K562 (cell line): ENCODE data around the gene ZNF48. TPM values are rescaled to one million over a fixed set of nuclear protein-coding genes. Genes with fewer than 3 reads are reported as not detected.

Source experiments
- AFF1 ChIP-seq, 2 experiments: fragments of 450-650 bp; IDR thresholded peaks; 2 replicates each; pipeline ENCODE4 v1.6.1; 2018; ENCODE audit warnings: mild to moderate bottlenecking in 2 of 2, low read depth in 1 of 2; ENCODE audit not compliant: partially characterized antibody in 2 of 2
- BCOR ChIP-seq: fragments of 450-650 bp; IDR thresholded peaks from 2 replicates; pipeline ENCODE4 v1.6.1; 2016
- BRD4 ChIP-seq: fragments of 200-600 bp; sonication (generic); IDR thresholded peaks from 2 replicates; pipeline ENCODE4 v1.6.1; 2017; ENCODE audit warnings: inconsistent platforms
- CXXC5 ChIP-seq: fragments of 250-450 bp; sonication (Bioruptor Pico); IDR thresholded peaks from 2 replicates; pipeline ENCODE4 v1.8.0; 2022; ENCODE audit warnings: inconsistent platforms, mild to moderate bottlenecking, moderate library complexity
- ELF1 ChIP-seq: fragments of 200-800 bp; sonication (Bioruptor generic); IDR thresholded peaks from 2 replicates; pipeline ENCODE4 v1.6.1; 2016; ENCODE audit warnings: missing genetic modification characterization, missing compliant biosample characterization
- FOXA1 ChIP-seq: fragments of 450-650 bp; IDR thresholded peaks from 2 replicates; pipeline ENCODE4 v1.6.1; 2016; ENCODE audit warnings: mild to moderate bottlenecking, borderline replicate concordance
- GABPB1 ChIP-seq: sonication (generic); formaldehyde crosslinking; IDR thresholded peaks from 2 replicates; pipeline ENCODE4 v1.8.0; 2022; ENCODE audit warnings: mild to moderate bottlenecking, missing genetic modification reagents
- GTF2F1 ChIP-seq: IDR thresholded peaks from 2 replicates; pipeline ENCODE4 v1.6.1; 2011; ENCODE audit warnings: low read depth, low read length, improper control_type of control experiment
- HNRNPLL ChIP-seq: fragments of 200-400 bp; formaldehyde crosslinking; IDR thresholded peaks from 2 replicates; pipeline ENCODE4 v1.6.1; 2017; ENCODE audit warnings: low read length, low read depth, mild to moderate bottlenecking; ENCODE audit not compliant: poor library complexity, severe bottlenecking
- PHF21A ChIP-seq: fragments of 450-650 bp; IDR thresholded peaks from 2 replicates; pipeline ENCODE4 v1.6.1; 2017; ENCODE audit warnings: low read depth, borderline replicate concordance
- PTBP1 ChIP-seq: fragments of 200-400 bp; formaldehyde crosslinking; IDR thresholded peaks from 2 replicates; pipeline ENCODE4 v1.6.1; 2017; ENCODE audit warnings: low read depth, low read length
- RBM39 ChIP-seq: fragments of 200-400 bp; formaldehyde crosslinking; optimal IDR thresholded peaks from 2 replicates; pipeline ENCODE3; 2018; ENCODE audit warnings: low read depth, low read length
- SRF ChIP-seq, 2 experiments: fragments of 250-450, 450-650 bp in 1 of 2; sonication (Bioruptor Pico) in 1 of 2; sonication (generic) in 1 of 2; formaldehyde crosslinking; IDR thresholded peaks; 2 replicates each; pipeline versions ENCODE4 v1.5.0 to v1.5.1; 2020 to 2022; ENCODE audit warnings: mild to moderate bottlenecking in 1 of 2, missing genetic modification reagents in 1 of 2
- TCF15 ChIP-seq: fragments of 250-450 bp; sonication (Bioruptor Pico); IDR thresholded peaks from 2 replicates; pipeline ENCODE4 v1.8.0; 2022; ENCODE audit warnings: moderate library complexity, mild to moderate bottlenecking, inconsistent platforms
- U2AF2 ChIP-seq: fragments of 200-400 bp; formaldehyde crosslinking; optimal IDR thresholded peaks from 2 replicates; pipeline ENCODE3; 2017; ENCODE audit warnings: low read depth, mild to moderate bottlenecking, low read length
- ZBTB17 ChIP-seq: fragments of 450-650 bp; formaldehyde crosslinking; IDR thresholded peaks from 2 replicates; pipeline ENCODE4 v1.4.0; 2020; ENCODE audit warnings: mild to moderate bottlenecking
- ZNF224 ChIP-seq: sonication (generic); formaldehyde crosslinking; IDR thresholded peaks from 2 replicates; pipeline ENCODE4 v1.8.0; 2022; ENCODE audit warnings: mild to moderate bottlenecking, missing genetic modification reagents
- ZNF311 ChIP-seq: fragments of 250-450 bp; sonication (Bioruptor Pico); IDR thresholded peaks from 2 replicates; pipeline ENCODE4 v1.4.0; 2020; ENCODE audit warnings: mild to moderate bottlenecking, moderate library complexity
- ZNF512 ChIP-seq: IDR thresholded peaks from 2 replicates; pipeline ENCODE4 v1.6.1; 2016; ENCODE audit warnings: missing genetic modification characterization, missing compliant biosample characterization
- ZNF586 ChIP-seq: fragments of 450-650 bp; formaldehyde crosslinking; conservative IDR thresholded peaks from 2 replicates; pipeline ENCODE4 v1.4.0; 2020; ENCODE audit warnings: mild to moderate bottlenecking, moderate library complexity
- polyA plus RNA-seq, 8 experiments: library from polyadenylated mRNA; depleted of rRNA in 4 of 8; stranded (reverse) in 5 of 8; unstranded in 3 of 8; fragments of >200 nt; fragmentation: Nextera tagmentation in 2 of 8; fragmentation: Illumina TruSeq in 1 of 8; extraction: Ambion mirVana in 2 of 8; extraction: Trizol in 1 of 8; gene quantifications; 2 replicates each; pipeline versions ENCODE4 v1.2.1 to v1.2.3, GENCODE V29; 2011 to 2014; ENCODE audit warnings: inconsistent platforms in 1 of 8, missing spikeins in 1 of 8
- total RNA-seq, 7 experiments: library from RNA; depleted of rRNA in 6 of 7; stranded (reverse); fragments of >200 nt in 6 of 7; fragmentation: Illumina TruSeq in 2 of 7; extraction: Trizol in 2 of 7; gene quantifications; 2 replicates each; pipeline versions ENCODE4 v1.2.1 to v1.2.3, GENCODE V29; 2011 to 2021; ENCODE audit warnings: low replicate concordance in 1 of 7
- TF ChIP-seq, protein P1 (sequence below): fragments of 450-650 bp; formaldehyde crosslinking; conservative IDR thresholded peaks from 2 replicates; pipeline ENCODE4 v1.4.0; 2022; ENCODE audit warnings: mild to moderate bottlenecking, missing genetic modification characterization

ZNF48 gene
- total and polyA plus RNA-seq, 9 of the 15 experiments (the other 6 are each of a cell fraction or from before 2014, with no cell fraction given): 0.38 to 11.6 (median 4.7) TPM

- TF ChIP-seq, protein P1, sequence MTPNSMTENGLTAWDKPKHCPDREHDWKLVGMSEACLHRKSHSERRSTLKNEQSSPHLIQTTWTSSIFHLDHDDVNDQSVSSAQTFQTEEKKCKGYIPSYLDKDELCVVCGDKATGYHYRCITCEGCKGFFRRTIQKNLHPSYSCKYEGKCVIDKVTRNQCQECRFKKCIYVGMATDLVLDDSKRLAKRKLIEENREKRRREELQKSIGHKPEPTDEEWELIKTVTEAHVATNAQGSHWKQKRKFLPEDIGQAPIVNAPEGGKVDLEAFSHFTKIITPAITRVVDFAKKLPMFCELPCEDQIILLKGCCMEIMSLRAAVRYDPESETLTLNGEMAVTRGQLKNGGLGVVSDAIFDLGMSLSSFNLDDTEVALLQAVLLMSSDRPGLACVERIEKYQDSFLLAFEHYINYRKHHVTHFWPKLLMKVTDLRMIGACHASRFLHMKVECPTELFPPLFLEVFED (CRISPR knock-in tag): no peak
- TF ChIP-seq BRD4 (no peak; the same call in 1 of the 2 replicates), ELF1 (peak; percentile 73), AFF1 (IDR thresholded peaks at IDR 0.05; ENCODE audit: low read depth in 1 of 2, partially characterized antibody in 2 of 2) (peak in 1 of 2 experiments; percentile 42), TCF15 (0 out of 2 replicates have a peak, but pooled peaks have one; percentile 7), CXXC5 (CRISPR knock-in tag) (peak; percentile 77), GABPB1 (CRISPR knock-in tag) (peak; percentile 72), ZNF311 (CRISPR knock-in tag) (no peak), HNRNPLL (peak; percentile 34), U2AF2 (no peak), FOXA1 (no peak), GTF2F1 (peak; percentile 45; the same call in 1 of the 2 replicates), ZNF512 (tag) (no peak), PTBP1 (0 out of 2 replicates have a peak, but pooled peaks have one; percentile 47), PHF21A (no peak), BCOR (no peak), ZNF224 (CRISPR knock-in tag) (no peak; the same call in 1 of the 2 replicates), ZBTB17 (CRISPR knock-in tag) (0 out of 2 replicates have a peak, but pooled peaks have one; percentile 29), RBM39 (no peak), ZNF586 (peak; percentile 73; the same call in 1 of the 2 replicates), SRF (CRISPR knock-in tag; IDR thresholded peaks at IDR 0.05) (no peak; a peak in 2 of 4 replicates)
Measured at GRCh38 chr16:30445408-30446202, 50.4 kb downstream of the ZNF48 start, which contains the start of gene SEPHS2 (continued).
